ENCODE measurements around the gene PDZD2. TPM values are rescaled to one million over a fixed set of nuclear protein-coding genes. Genes with fewer than 3 reads are reported as not detected.

PDZD2 gene
- total and polyA plus RNA-seq, 7 donors = 1.2 to 11.7 (median 7.1) TPM

- WGBS, 2 donors = 80 to 86% methylated on average over 11 of the region's 11 CpGs
- no peak for DNase-seq
- intact Hi-C loops (cut with DNase I) = loop anchor here (2.0 kb wide), 1 partner anchor 227 kb away; no protein-coding TSS in a partner anchor
- H3K27ac ChIP-seq = no peak overlapping the region
- no peak for TF ChIP-seq POLR2A (IDR thresholded peaks at IDR 0.05)
- no peak for TF ChIP-seq CTCF (IDR thresholded peaks at IDR 0.05)
- no peak for TF ChIP-seq POLR2AphosphoS5 (IDR thresholded peaks at IDR 0.05)
- no peak for TF ChIP-seq EP300 (IDR thresholded peaks at IDR 0.05)
- H3K27me3 ChIP-seq = no peaks in the 10 kb centered on the region
- H3K4me1 ChIP-seq = no peaks in the 10 kb centered on the region
- no peaks in the 10 kb centered on the region for H3K9me3 ChIP-seq
- no peaks in the 10 kb centered on the region for H3K36me3 ChIP-seq
- no peak overlapping the region for H3K4me3 ChIP-seq
Observed at GRCh38 chr5:31807789-31808540, 169.0 kb downstream of the PDZD2 start.

GRCh38 chr5:31809050-31809870 is 170.3 kb downstream of the PDZD2 start:
- H3K4me3 ChIP-seq = no peak overlapping the region
- H3K27me3 ChIP-seq = no peaks in the 10 kb centered on the region
- H3K36me3 ChIP-seq = no peaks in the 10 kb centered on the region
- intact Hi-C loops (cut with DNase I) = loop anchor here (2.0 kb wide), 1 partner anchor 228 kb away; no protein-coding TSS in a partner anchor
- no peak overlapping the region for H3K27ac ChIP-seq
- 37 to 61% methylated on average over 15 of the region's 15 CpGs for WGBS, 2 donors
- TF ChIP-seq POLR2A (IDR thresholded peaks at IDR 0.05) = no peak
- TF ChIP-seq CTCF (IDR thresholded peaks at IDR 0.05) = peak; percentile 27 to 64 (median 52)
- no peak for TF ChIP-seq EP300 (IDR thresholded peaks at IDR 0.05)
- no peaks in the 10 kb centered on the region for H3K9me3 ChIP-seq
- H3K4me1 ChIP-seq = no peaks in the 10 kb centered on the region
- DNase-seq = peak; percentile 80

GRCh38 chr5:31811210-31811609 is 172.3 kb downstream of the PDZD2 start:
- H3K9me3 ChIP-seq = no peaks in the 10 kb centered on the region
- intact Hi-C loops (cut with DNase I) = no loop called here
- no peaks in the 10 kb centered on the region for H3K27me3 ChIP-seq
- no peak for DNase-seq
- no peak overlapping the region for H3K27ac ChIP-seq
- no peaks in the 10 kb centered on the region for H3K36me3 ChIP-seq
- no peaks in the 10 kb centered on the region for H3K4me1 ChIP-seq
- 41 to 86% methylated on average over 1 of the region's 1 CpG for WGBS, 2 donors
- no peak overlapping the region for H3K4me3 ChIP-seq
- TF ChIP-seq POLR2A (IDR thresholded peaks at IDR 0.05) (no peak), POLR2AphosphoS5 (IDR thresholded peaks at IDR 0.05) (no peak), EP300 (IDR thresholded peaks at IDR 0.05) (no peak), CTCF (IDR thresholded peaks at IDR 0.05) (no peak)

- Histone ChIP-seq H3K4me3 (no peak overlapping the region), H3K27me3 (no peaks in the 10 kb centered on the region), H3K9me3 (no peaks in the 10 kb centered on the region), H3K4me1 (no peaks in the 10 kb centered on the region), H3K36me3 (no peaks in the 10 kb centered on the region), H3K27ac (no peak overlapping the region)
- DNase-seq = no peak
- TF ChIP-seq POLR2AphosphoS5 (IDR thresholded peaks at IDR 0.05) (no peak), EP300 (IDR thresholded peaks at IDR 0.05) (no peak)
- WGBS, 2 donors = 83 to 85% methylated on average over 3 of the region's 3 CpGs
- intact Hi-C loops (cut with DNase I) = no loop called here
Observed at GRCh38 chr5:31815376-31815775, 176.4 kb downstream of the PDZD2 start.

- no peaks in the 10 kb centered on the region for H3K27me3 ChIP-seq
- no peak overlapping the region for H3K27ac ChIP-seq
- DNase-seq = no peak
- intact Hi-C loops (cut with DNase I) = loop anchor here (10.0 kb wide), 1 partner anchor 795 kb away; no protein-coding TSS in a partner anchor
- no peak overlapping the region for H3K4me3 ChIP-seq
- no peaks in the 10 kb centered on the region for H3K36me3 ChIP-seq
- no peak for TF ChIP-seq CTCF (IDR thresholded peaks at IDR 0.05)
- H3K4me1 ChIP-seq = no peaks in the 10 kb centered on the region
- H3K9me3 ChIP-seq = no peaks in the 10 kb centered on the region
- WGBS, 2 donors = 61 to 83% methylated on average over 4 of the region's 4 CpGs
Observed at GRCh38 chr5:31819926-31820516, 181.1 kb downstream of the PDZD2 start.

All from sigmoid colon (tissue), 7 donors.